Peyer's patch (tissue), 4 donors: Measurements from ENCODE around the gene KRT12. TPM values are rescaled to one million over a fixed set of nuclear protein-coding genes. Genes with fewer than 3 reads are reported as not detected.

Experiments used
- DNase-seq, 3 donors: peaks; one replicate each; pipeline ENCODE4 v3.0.0-alpha.2; 2017 to 2019
- H3K27ac ChIP-seq, 4 donors: fragments of 200-600 bp; sonication (generic); one replicate each; pipeline ENCODE4 v1.5.1; 2016 to 2019
- H3K27me3 ChIP-seq, 2 donors: fragments of 200-600 bp; sonication (generic); one replicate each; pipeline ENCODE4 v1.5.1; 2019
- H3K36me3 ChIP-seq, 3 donors: fragments of 200-600 bp; sonication (generic); one replicate each; pipeline ENCODE4 v1.5.1; 2016 to 2019
- H3K4me1 ChIP-seq, 4 donors: fragments of 200-600 bp; sonication (generic); one replicate each; pipeline ENCODE4 v1.5.1; 2016 to 2019
- H3K4me3 ChIP-seq, 4 donors: fragments of 200-600 bp; sonication (generic); 1 replicate in 3 of 4; 2 replicates in 1 of 4; pipeline ENCODE4 v1.5.1; 2016 to 2019; ENCODE audit warnings: mild to moderate bottlenecking in 1 of 4
- H3K9me3 ChIP-seq, 4 donors: fragments of 200-600 bp; sonication (generic); one replicate each; pipeline ENCODE4 v1.5.1; 2016 to 2019; ENCODE audit warnings: mild to moderate bottlenecking in 1 of 4
- CTCF ChIP-seq, 6 experiments: fragments of 450-650 bp in 4 of 6; fragments of 200-600 bp in 2 of 6; sonication (generic) in 1 of 6; IDR thresholded peaks; one replicate each; pipeline ENCODE4 v1.5.1; 2017 to 2019; ENCODE audit warnings: antibody characterized with exemption in 6 of 6, mild to moderate bottlenecking in 3 of 6, moderate library complexity in 1 of 6
- POLR2A ChIP-seq, 2 donors: fragments of 450-650 bp; IDR thresholded peaks; one replicate each; pipeline ENCODE4 v1.5.1; 2017; ENCODE audit warnings: antibody characterized with exemption in 2 of 2, mild to moderate bottlenecking in 2 of 2, moderate library complexity in 2 of 2
- total RNA-seq, 4 donors: library from RNA; depleted of rRNA; stranded (reverse); fragments of >200 nt; gene quantifications; one replicate each; pipeline ENCODE4 v1.1.0, GENCODE V29; 2016

The KRT12 gene
- total RNA-seq, 4 donors from 2014 or later, result 4.9 to 18.2 (median 9.1) TPM; not detected in 1

GRCh38 chr17:40832840-40833239 lies 34.2 kb downstream of the KRT12 start:
- H3K4me1 ChIP-seq, result no peaks in the 10 kb centered on the region
- no peaks in the 10 kb centered on the region for H3K9me3 ChIP-seq
- no peak overlapping the region for H3K27ac ChIP-seq
- DNase-seq, result no peak
- no peaks in the 10 kb centered on the region for H3K27me3 ChIP-seq
- TF ChIP-seq CTCF (IDR thresholded peaks at IDR 0.05) (no peak), POLR2A (IDR thresholded peaks at IDR 0.05) (no peak)
- H3K4me3 ChIP-seq, result no peak overlapping the region
- H3K36me3 ChIP-seq, result peaks cover 0 to 9% (median 0%) of the 10 kb centered on the region in 3 donors

- Histone ChIP-seq H3K4me3 (no peak overlapping the region), H3K9me3 (no peaks in the 10 kb centered on the region), H3K27me3 (no peaks in the 10 kb centered on the region), H3K27ac (no peak overlapping the region), H3K36me3 (peaks cover 0 to 9% (median 0%) of the 10 kb centered on the region in 3 donors), H3K4me1 (no peaks in the 10 kb centered on the region)
- no peak for DNase-seq
- TF ChIP-seq CTCF (IDR thresholded peaks at IDR 0.05) (no peak), POLR2A (IDR thresholded peaks at IDR 0.05) (no peak)
These were observed 36.8 kb downstream of the KRT12 start for GRCh38 chr17:40830085-40830776.

GRCh38 chr17:40828454-40829044 lies 38.5 kb downstream of the KRT12 start:
- DNase-seq, result no peak
- Histone ChIP-seq H3K4me3 (no peak overlapping the region), H3K9me3 (no peaks in the 10 kb centered on the region), H3K4me1 (no peaks in the 10 kb centered on the region), H3K36me3 (no peaks in the 10 kb centered on the region), H3K27ac (no peak overlapping the region), H3K27me3 (no peaks in the 10 kb centered on the region)
- TF ChIP-seq CTCF (IDR thresholded peaks at IDR 0.05) (no peak), POLR2A (IDR thresholded peaks at IDR 0.05) (no peak)

- Histone ChIP-seq H3K36me3 (no peaks in the 10 kb centered on the region), H3K4me1 (no peaks in the 10 kb centered on the region), H3K9me3 (no peaks in the 10 kb centered on the region), H3K4me3 (no peak overlapping the region), H3K27ac (no peak overlapping the region), H3K27me3 (no peaks in the 10 kb centered on the region)
- TF ChIP-seq CTCF (IDR thresholded peaks at IDR 0.05) (no peak), POLR2A (IDR thresholded peaks at IDR 0.05) (no peak)
- no peak for DNase-seq
These were observed 39.1 kb downstream of the KRT12 start for GRCh38 chr17:40827746-40828453.

GRCh38 chr17:40825599-40825998 lies 41.4 kb downstream of the KRT12 start:
- no peaks in the 10 kb centered on the region for H3K9me3 ChIP-seq
- TF ChIP-seq CTCF (IDR thresholded peaks at IDR 0.05), result no peak
- TF ChIP-seq POLR2A (IDR thresholded peaks at IDR 0.05), result no peak
- H3K4me3 ChIP-seq, result no peak overlapping the region
- H3K36me3 ChIP-seq, result no peaks in the 10 kb centered on the region
- no peak for DNase-seq
- no peak overlapping the region for H3K27ac ChIP-seq
- no peaks in the 10 kb centered on the region for H3K4me1 ChIP-seq
- H3K27me3 ChIP-seq, result no peaks in the 10 kb centered on the region
